RWPE1 (cell line): ENCODE measurements around the gene PAK4.
A peak's percentile ranks its signal among the peaks of the same experiment; 100 is the strongest.

Source experiments
- CTCF ChIA-PET: fragments of 350-600 bp; sonication (Branson Sonifier 250); formaldehyde crosslinking; extraction: SDS; loops from one replicate; lab custom pipeline; 2021; lab: Yijun Ruan, JAX
- POLR2A ChIA-PET: fragments of 400-600 bp; formaldehyde crosslinking; extraction: SDS; loops from one replicate; lab custom pipeline; 2020; ENCODE audit warnings: antibody characterized with exemption; ENCODE audit not compliant: low non-redundant PET; lab: Yijun Ruan, JAX
- DNase-seq: peaks from one replicate; pipeline ENCODE4 v3.0.0; 2012; ENCODE audit warnings: low spot score
- H3K27ac ChIP-seq: fragments of 450-650 bp; 2 replicates; pipeline ENCODE4 v1.5.1; 2017
- CTCF ChIP-seq: fragments of 450-650 bp; conservative IDR thresholded peaks from 2 replicates; pipeline ENCODE4 v1.5.1; 2017; ENCODE audit warnings: low read depth, mild to moderate bottlenecking

PAK4 gene

DNA sequence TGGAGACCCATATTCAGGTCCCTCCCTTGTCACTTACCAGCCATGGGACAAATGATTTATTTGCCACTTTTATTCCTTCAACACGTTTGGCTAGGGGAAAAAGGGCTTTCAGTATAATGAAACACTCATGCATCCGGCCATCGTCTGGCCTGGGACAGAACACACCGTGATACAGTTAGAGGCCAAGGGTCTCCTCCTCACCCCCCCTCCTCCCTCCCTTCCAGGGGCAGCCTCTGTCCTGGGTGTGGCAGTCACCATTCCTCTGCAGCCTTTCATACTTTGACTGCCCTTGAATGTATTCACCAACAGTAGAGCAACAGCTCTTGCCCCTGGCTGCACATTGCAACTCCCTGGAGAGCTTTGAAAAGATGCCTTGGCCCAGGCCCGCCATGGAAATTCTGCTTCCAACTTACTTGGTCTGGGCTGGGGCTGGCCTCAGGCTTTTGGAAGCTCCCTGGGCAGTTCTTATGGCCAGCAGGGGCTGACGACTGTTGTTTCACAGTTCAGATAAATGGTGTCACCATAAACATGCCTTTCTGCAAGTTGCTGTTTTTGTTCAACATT lies 3.0 kb downstream of the PAK4 start:
- TF ChIP-seq CTCF: no peak
- POLR2A ChIA-PET: no interaction called here
- CTCF ChIA-PET: no interaction called here
- H3K27ac ChIP-seq: peak overlapping the region; percentile 85
- DNase-seq: no peak

DNA sequence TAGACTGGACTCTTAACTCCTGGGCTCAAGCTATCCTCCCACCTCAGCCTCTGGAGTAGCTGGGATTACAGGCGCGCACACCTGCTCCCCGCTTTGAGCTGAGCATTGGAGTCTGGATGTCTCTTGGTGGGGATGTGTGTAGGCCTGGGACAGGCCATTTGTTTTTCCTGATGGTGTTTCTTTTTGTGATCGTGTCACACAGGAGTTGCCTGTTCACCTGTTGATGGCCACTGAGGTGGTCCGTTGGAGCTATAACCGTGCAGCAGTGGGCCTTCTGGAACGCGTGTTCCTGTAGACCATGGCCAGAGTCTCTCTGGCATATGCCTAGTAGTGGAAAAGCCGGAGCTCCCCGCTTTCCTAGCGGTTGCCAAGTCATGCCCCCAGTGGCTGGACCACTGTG lies 3.5 kb downstream of the PAK4 start:
- DNase-seq: no peak
- TF ChIP-seq CTCF: no peak
- H3K27ac ChIP-seq: peak overlapping the region; percentile 85
- ChIA-PET CTCF (no interaction called here), POLR2A (no interaction called here)

DNA sequence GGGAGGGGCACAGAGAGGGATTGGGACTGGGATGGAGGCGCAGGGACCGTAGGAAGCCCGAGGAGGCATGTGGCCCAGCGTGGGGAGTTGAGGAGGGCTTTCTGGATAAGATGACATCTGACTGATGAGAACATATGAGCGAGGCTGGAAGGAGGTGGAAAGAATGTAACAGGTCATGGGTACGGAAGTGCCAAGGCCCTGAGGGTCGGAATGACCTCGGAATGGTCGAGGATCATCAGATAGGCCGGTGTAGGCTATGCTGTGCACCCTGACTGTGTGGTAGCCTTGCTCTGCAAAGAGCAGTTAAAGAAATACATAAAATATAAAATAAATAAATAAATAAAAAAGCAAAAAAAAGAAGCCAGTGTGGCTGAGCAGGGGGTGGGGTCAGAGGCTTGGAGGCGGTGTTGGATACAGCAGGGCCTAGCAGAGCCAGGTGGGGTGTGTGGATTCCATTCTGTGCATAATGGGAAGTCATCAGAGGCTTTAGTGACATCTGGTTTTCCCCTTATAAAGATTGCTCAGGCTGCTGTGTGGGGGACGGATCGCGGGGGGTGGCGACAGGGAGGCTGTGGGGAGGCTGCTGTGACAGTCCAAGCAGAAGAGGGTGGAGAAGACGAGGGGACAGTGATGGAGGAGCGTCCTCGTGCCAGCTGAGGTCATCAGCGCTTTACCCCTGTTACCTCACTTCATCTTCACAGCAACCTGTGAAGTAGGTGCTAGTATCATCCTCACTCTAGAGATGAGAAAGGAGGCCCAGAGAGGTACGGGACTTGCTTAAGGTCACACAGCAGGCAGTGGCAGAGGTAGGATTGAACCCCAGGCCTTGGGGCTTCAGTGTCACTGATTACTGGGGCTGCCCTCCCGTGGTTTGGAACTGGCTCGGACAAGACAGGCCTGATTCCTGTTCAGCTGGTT lies 5.0 kb downstream of the PAK4 start:
- ChIA-PET CTCF (no interaction called here), POLR2A (no interaction called here)
- no peak for TF ChIP-seq CTCF
- DNase-seq: no peak
- H3K27ac ChIP-seq: peak overlapping the region; percentile 28

DNA sequence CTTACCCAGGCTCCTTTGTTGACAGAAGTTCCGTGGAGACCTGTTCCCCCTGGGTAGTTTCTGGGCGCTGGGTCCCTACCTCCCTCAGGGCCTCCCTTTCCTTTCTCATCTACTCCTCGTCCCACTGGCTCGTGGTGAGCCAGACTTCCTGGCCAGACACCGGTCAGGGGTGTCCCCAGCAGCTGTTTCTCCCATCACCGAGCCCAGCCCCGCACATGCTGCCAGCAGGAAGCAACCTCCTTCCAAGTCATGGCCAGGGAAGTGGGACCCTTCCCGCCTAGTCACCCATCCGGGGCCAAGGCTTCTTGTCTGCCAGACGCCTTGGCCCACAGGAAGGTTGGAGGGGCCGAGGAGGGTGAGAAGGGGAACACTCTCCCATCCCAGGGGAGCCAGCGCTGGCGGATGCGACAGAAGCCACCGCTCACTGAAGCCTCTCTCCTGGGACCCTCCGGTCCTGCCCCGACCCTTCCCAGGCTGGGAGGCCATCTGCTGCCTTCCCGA lies 5.7 kb downstream of the PAK4 start:
- H3K27ac ChIP-seq: peak overlapping the region; percentile 28
- POLR2A ChIA-PET: no interaction called here
- CTCF ChIA-PET: no interaction called here
- TF ChIP-seq CTCF: no peak
- DNase-seq: no peak

GRCh38 chr19:39132344-39132969 lies 6.9 kb downstream of the PAK4 start:
- POLR2A ChIA-PET: no interaction called here
- TF ChIP-seq CTCF: no peak
- CTCF ChIA-PET: interaction anchor here (0.6 kb wide), 1 partner anchor 55 kb away, joined by 3 read pairs; no protein-coding TSS in a partner anchor
- no peak overlapping the region for H3K27ac ChIP-seq
- DNase-seq: no peak
